H1 (cell line): ENCODE results near the gene AK6. TPM values are rescaled to one million over a fixed set of nuclear protein-coding genes. Genes with fewer than 3 reads are reported as not detected.

Experiments
- CTCF ChIA-PET: fragments of 300-600 bp; sonication (Branson Sonifier 250); formaldehyde crosslinking; loops from one replicate; lab custom pipeline; 2021; ENCODE audit not compliant: partially characterized antibody; lab: Charles Lee
- POLR2A ChIA-PET: fragments of 300-600 bp; sonication (Branson Sonifier 250); formaldehyde crosslinking; loops from one replicate; lab custom pipeline; 2021; ENCODE audit warnings: inconsistent platforms; ENCODE audit not compliant: partially characterized antibody; lab: Charles Lee
- DNase-seq, 2 experiments: peaks; one replicate each; pipeline versions ENCODE4 v3.0.0 to v3.0.0-alpha.2; 2010 to 2022; ENCODE audit warnings: low spot score in 2 of 2, low read depth in 1 of 2, mixed read lengths in 1 of 2
- FAIRE-seq: peaks from 2 replicates; lab custom pipeline; 2011; peaks lifted over from hg19 to GRCh38; lab: Jason Lieb, UNC
- H2AFZ ChIP-seq: 2 replicates; pipeline ENCODE4 v1.8.1; 2012; ENCODE audit warnings: low read length, inconsistent platforms
- H2AK5ac ChIP-seq: 2 replicates; pipeline ENCODE4 v1.6.1; 2013; ENCODE audit warnings: low read depth, low read length
- H2BK120ac ChIP-seq: replicated peaks from 2 replicates; pipeline ENCODE3; 2013; ENCODE audit warnings: low read depth, low read length, inconsistent platforms
- H2BK12ac ChIP-seq: 2 replicates; pipeline ENCODE4 v1.6.1; 2013; ENCODE audit warnings: low read depth, low read length
- H2BK15ac ChIP-seq: 2 replicates; pipeline ENCODE4 v1.6.1; 2013; ENCODE audit warnings: low read length
- H2BK20ac ChIP-seq: 2 replicates; pipeline ENCODE4 v1.6.1; 2013; ENCODE audit warnings: low read length
- H2BK5ac ChIP-seq: 2 replicates; pipeline ENCODE4 v1.6.1; 2013; ENCODE audit warnings: low read depth, low read length
- H3K14ac ChIP-seq: 2 replicates; pipeline ENCODE4 v1.6.1; 2013; ENCODE audit warnings: inconsistent platforms; ENCODE audit not compliant: insufficient read length
- H3K18ac ChIP-seq: 2 replicates; pipeline ENCODE4 v1.6.1; 2013; ENCODE audit warnings: low read length; ENCODE audit errors: extremely low read depth
- H3K23ac ChIP-seq: 2 replicates; pipeline ENCODE4 v1.6.1; 2013; ENCODE audit warnings: inconsistent platforms; ENCODE audit not compliant: insufficient read length
- H3K23me2 ChIP-seq: 2 replicates; pipeline ENCODE4 v1.6.1; 2013; ENCODE audit warnings: low read depth, low read length
- H3K27ac ChIP-seq: 2 replicates; pipeline ENCODE4 v1.6.1; 2011; ENCODE audit warnings: low read depth, low read length, inconsistent platforms
- H3K27me3 ChIP-seq, 4 experiments: replicated peaks in 1 of 4; 1 replicate in 1 of 4; 2 replicates in 3 of 4; pipeline versions ENCODE4 v1.6.1 to v1.8.1; 2011 to 2013; ENCODE audit warnings: low read length in 3 of 4, mild to moderate bottlenecking in 3 of 4, inconsistent platforms in 2 of 4, mixed read lengths in 2 of 4, moderate library complexity in 1 of 4; ENCODE audit not compliant: control insufficient read depth in 3 of 4, insufficient read depth in 3 of 4; ENCODE audit errors: extremely low read depth in 1 of 4
- H3K36me3 ChIP-seq, 4 experiments: 2 replicates each; pipeline versions ENCODE4 v1.6.1 to v1.8.1; 2011 to 2013; ENCODE audit warnings: mild to moderate bottlenecking in 4 of 4, low read length in 3 of 4, moderate library complexity in 2 of 4, control low read depth in 1 of 4, inconsistent platforms in 1 of 4; ENCODE audit not compliant: insufficient read depth in 4 of 4, control insufficient read depth in 2 of 4
- H3K4ac ChIP-seq: replicated peaks from 2 replicates; pipeline ENCODE3; 2013; ENCODE audit warnings: low read length, low read depth, mixed read lengths, inconsistent platforms; ENCODE audit not compliant: insufficient read length
- H3K4me1 ChIP-seq, 4 experiments: replicated peaks in 1 of 4; 1 replicate in 1 of 4; 2 replicates in 3 of 4; pipeline versions ENCODE4 v1.6.1 to v1.8.1; 2011 to 2013; ENCODE audit warnings: low read length in 3 of 4, inconsistent platforms in 2 of 4, mixed read lengths in 1 of 4; ENCODE audit not compliant: insufficient read depth in 4 of 4, control insufficient read depth in 3 of 4
- H3K4me2 ChIP-seq, 2 experiments: 2 replicates each; pipeline versions ENCODE4 v1.6.1 to v1.8.1; 2011 to 2013; ENCODE audit warnings: low read depth in 2 of 2, low read length in 2 of 2, control low read depth in 1 of 2, inconsistent platforms in 1 of 2, mild to moderate bottlenecking in 1 of 2; ENCODE audit not compliant: insufficient read depth in 1 of 2
- H3K4me3 ChIP-seq, 4 experiments: fragments of 200-600, 300-600 bp in 1 of 4; sonication (generic), shearing (Covaris generic), sonication (Bioruptor Twin) in 1 of 4; 2 replicates each; pipeline versions ENCODE4 v1.5.1 to v1.8.1; 2011 to 2016; ENCODE audit warnings: low read length in 4 of 4, low read depth in 3 of 4, control low read depth in 2 of 4, inconsistent platforms in 2 of 4, mild to moderate bottlenecking in 2 of 4, mixed read lengths in 1 of 4, moderate library complexity in 1 of 4; ENCODE audit not compliant: insufficient read depth in 2 of 4; ENCODE audit errors: extremely low read depth in 1 of 4
- H3K56ac ChIP-seq: replicated peaks from 2 replicates; pipeline ENCODE3; 2013; ENCODE audit warnings: low read depth, mild to moderate bottlenecking, mixed read lengths, low read length, inconsistent platforms; ENCODE audit not compliant: insufficient read length
- H3K79me1 ChIP-seq: 2 replicates; pipeline ENCODE4 v1.6.1; 2013; ENCODE audit warnings: low read depth, low read length, control low read depth
- H3K79me2 ChIP-seq, 2 experiments: 2 replicates each; pipeline versions ENCODE4 v1.6.1 to v1.8.1; 2012 to 2013; ENCODE audit warnings: low read length in 2 of 2, mild to moderate bottlenecking in 2 of 2, inconsistent platforms in 1 of 2; ENCODE audit not compliant: insufficient read depth in 2 of 2, control insufficient read depth in 1 of 2
- H3K9ac ChIP-seq, 4 experiments: replicated peaks in 1 of 4; 1 replicate in 1 of 4; 2 replicates in 3 of 4; pipeline versions ENCODE4 v1.6.1 to v1.8.1; 2011 to 2013; ENCODE audit warnings: low read depth in 3 of 4, low read length in 3 of 4, control low read depth in 2 of 4, mild to moderate bottlenecking in 2 of 4, moderate library complexity in 2 of 4, inconsistent platforms in 1 of 4; ENCODE audit errors: extremely low read depth in 1 of 4
- H3K9me3 ChIP-seq, 2 experiments: 2 replicates each; pipeline versions ENCODE4 v1.6.1 to v1.8.1; 2012 to 2013; ENCODE audit warnings: mild to moderate bottlenecking in 2 of 2, moderate library complexity in 2 of 2, control low read depth in 1 of 2, inconsistent platforms in 1 of 2, low read depth in 1 of 2, low read length in 1 of 2, mixed read lengths in 1 of 2; ENCODE audit not compliant: insufficient read depth in 2 of 2
- H4K20me1 ChIP-seq, 2 experiments: replicated peaks in 1 of 2; 2 replicates each; pipeline versions ENCODE3 to v1.8.1; 2011 to 2013; ENCODE audit warnings: inconsistent platforms in 2 of 2, low read length in 2 of 2, mild to moderate bottlenecking in 1 of 2; ENCODE audit not compliant: insufficient read depth in 2 of 2, control insufficient read depth in 1 of 2
- H4K5ac ChIP-seq: 2 replicates; pipeline ENCODE4 v1.6.1; 2013; ENCODE audit warnings: low read length, low read depth, mixed read lengths, inconsistent platforms; ENCODE audit not compliant: insufficient read length
- H4K8ac ChIP-seq: 2 replicates; pipeline ENCODE4 v1.8.0; 2013; ENCODE audit warnings: mild to moderate bottlenecking, moderate library complexity, low read length, inconsistent platforms; ENCODE audit not compliant: insufficient read depth; ENCODE audit errors: extremely low read depth
- H4K91ac ChIP-seq: replicated peaks from 2 replicates; pipeline ENCODE3; 2013; ENCODE audit warnings: low read length, mixed read lengths, inconsistent platforms; ENCODE audit not compliant: insufficient read length
- ASH2L ChIP-seq: fragments of 200-600, 300-600 bp; sonication (generic); IDR thresholded peaks from one replicate; pipeline ENCODE4 v1.7.1; 2017; ENCODE audit warnings: low read length
- ATF2 ChIP-seq: IDR thresholded peaks from 2 replicates; pipeline ENCODE4 v1.6.1; 2012; ENCODE audit warnings: low read length, inconsistent platforms
- BACH1 ChIP-seq: IDR thresholded peaks from 2 replicates; pipeline ENCODE4 v1.6.1; 2012; ENCODE audit warnings: low read length, improper control_type of control experiment
- BCL11A ChIP-seq, 2 experiments: IDR thresholded peaks; one replicate each; pipeline ENCODE4 v1.6.1; 2011; ENCODE audit warnings: low read depth in 2 of 2, low read length in 2 of 2, mild to moderate bottlenecking in 2 of 2
- CBX5 ChIP-seq: fragments of 300-800, 300-1000 bp; sonication (generic); IDR thresholded peaks from 2 replicates; pipeline ENCODE4 v1.7.1; 2016; ENCODE audit warnings: antibody characterized with exemption, low read length, low read depth
- EGR1 ChIP-seq: IDR thresholded peaks from 2 replicates; pipeline ENCODE4 v1.6.1; 2011; ENCODE audit warnings: low read depth, low read length, borderline replicate concordance
- JUN ChIP-seq: IDR thresholded peaks from 2 replicates; pipeline ENCODE4 v1.6.1; 2011; ENCODE audit warnings: low read depth, mild to moderate bottlenecking, improper control_type of control experiment, low read length
- JUND ChIP-seq: IDR thresholded peaks from 2 replicates; pipeline ENCODE4 v1.6.1; 2011; ENCODE audit warnings: mild to moderate bottlenecking, improper control_type of control experiment, low read length
- KDM4A ChIP-seq: IDR thresholded peaks from one replicate; pipeline ENCODE4 v1.7.1; 2012; ENCODE audit warnings: low read depth, mild to moderate bottlenecking, moderate library complexity, low read length, inconsistent platforms; ENCODE audit not compliant: severe bottlenecking
- POLR2A ChIP-seq, 2 experiments: IDR thresholded peaks; 1 replicate in 1 of 2; 2 replicates in 1 of 2; pipeline ENCODE4 v1.6.1; 2011; ENCODE audit warnings: low read depth in 2 of 2, low read length in 2 of 2, mild to moderate bottlenecking in 2 of 2; ENCODE audit errors: control extremely low read depth in 1 of 2
- RFX5 ChIP-seq: IDR thresholded peaks from 2 replicates; pipeline ENCODE4 v1.6.1; 2011; ENCODE audit warnings: low read depth, low read length, improper control_type of control experiment, borderline replicate concordance
- SP2 ChIP-seq: IDR thresholded peaks from 2 replicates; pipeline ENCODE4 v1.6.1; 2012; ENCODE audit warnings: mild to moderate bottlenecking, low read length, inconsistent platforms
- SRF ChIP-seq: IDR thresholded peaks from 2 replicates; pipeline ENCODE4 v1.6.1; 2011; ENCODE audit warnings: mild to moderate bottlenecking, low read depth, low read length, moderate library complexity
- TBP ChIP-seq: IDR thresholded peaks from 2 replicates; pipeline ENCODE4 v1.6.1; 2011; ENCODE audit warnings: low read depth, low read length, improper control_type of control experiment
- YY1 ChIP-seq: IDR thresholded peaks from 2 replicates; pipeline ENCODE4 v1.6.1; 2011; ENCODE audit warnings: low read depth, mild to moderate bottlenecking, low read length
- WGBS, 2 experiments: shearing (Covaris generic) in 1 of 2; methylation state at CpG; one replicate each; pipeline versions ENCODE4 v1.1.6 to v1.1.7; 2013 to 2015; ENCODE audit warnings: low lambda C conversion rate in 2 of 2, mixed read lengths in 2 of 2, inconsistent platforms in 1 of 2, low coverage in 1 of 2, missing lambda C conversion rate in 1 of 2; ENCODE audit not compliant: insufficient replicate concordance in 2 of 2, insufficient coverage in 1 of 2, insufficient read length in 1 of 2; ENCODE audit errors: extremely low coverage in 1 of 2, missing lambda C conversion rate in 1 of 2; 5-methylcytosine and 5-hydroxymethylcytosine counted together
- polyA plus RNA-seq, 7 experiments: library from polyadenylated mRNA; depleted of rRNA in 3 of 7; stranded (reverse) in 5 of 7; unstranded in 2 of 7; fragments of >200 nt in 5 of 7; fragments of 200-250 nt in 2 of 7; gene quantifications; 1 replicate in 5 of 7; 2 replicates in 1 of 7; 4 replicates in 1 of 7; pipeline versions ENCODE4 v1.2.1 to v1.2.3, GENCODE V29; 2011 to 2013; ENCODE audit warnings: missing spikeins in 2 of 7, mixed read lengths in 2 of 7
- total RNA-seq: library from RNA; stranded (reverse); fragmentation: NEBNext Ultra II Directional; extraction: Animal tissue kit (Norgen Biotek cat#: 25700); gene quantifications from 2 replicates; pipeline ENCODE4 v1.2.1, GENCODE V29; 2021

Gene AK6
- total and polyA plus RNA-seq, 2 of the 8 experiments (the other 6 are each of a cell fraction or from before 2014, with no cell fraction given) = 22.5 to 51.2 TPM

- CTCF ChIA-PET = interaction anchor here (1.0 to 3.9 kb wide), 2 partner anchors 9 to 17 kb away, joined by 3 to 14 read pairs; no protein-coding TSS in a partner anchor
- H4K20me1 ChIP-seq = no peaks in the 10 kb centered on the region
- H3K9me3 ChIP-seq = no peaks in the 10 kb centered on the region
- no peak overlapping the region for H3K4me2 ChIP-seq
- no peak overlapping the region for H3K56ac ChIP-seq
- H3K9ac ChIP-seq = no peak overlapping the region
- H3K4ac ChIP-seq = no peak overlapping the region
- H3K23ac ChIP-seq = no peak overlapping the region
- no peak overlapping the region for H4K5ac ChIP-seq
- no peak for FAIRE-seq
- no peaks in the 10 kb centered on the region for H3K23me2 ChIP-seq
- no peaks in the 10 kb centered on the region for H3K27me3 ChIP-seq
- no peak overlapping the region for H3K14ac ChIP-seq
- H3K79me2 ChIP-seq = no peaks in the 10 kb centered on the region
- H3K27ac ChIP-seq = no peak overlapping the region
- H3K36me3 ChIP-seq = no peaks in the 10 kb centered on the region
- H4K91ac ChIP-seq = no peak overlapping the region
- 92% methylated on average over 4 of the region's 4 CpGs; no CpG with 5 or more reads in 1 of the 2 experiments for WGBS, 2 experiments
- H2AFZ ChIP-seq = no peak overlapping the region
- no peak overlapping the region for H2BK15ac ChIP-seq
- H2BK120ac ChIP-seq = no peak overlapping the region
- no peaks in the 10 kb centered on the region for H3K79me1 ChIP-seq
- no peak overlapping the region for H2BK5ac ChIP-seq
- POLR2A ChIA-PET = no interaction called here
- H3K4me3 ChIP-seq = no peak overlapping the region
- no peak overlapping the region for H2BK20ac ChIP-seq
- no peak overlapping the region for H2BK12ac ChIP-seq
- no peak overlapping the region for H2AK5ac ChIP-seq
- no peak overlapping the region for H4K8ac ChIP-seq
- no peak for DNase-seq
- H3K18ac ChIP-seq = no peak overlapping the region
- H3K4me1 ChIP-seq = no peaks in the 10 kb centered on the region
- TF ChIP-seq RFX5 = no peak
- TF ChIP-seq CBX5 = no peak
- no peak for TF ChIP-seq BCL11A (IDR thresholded peaks at IDR 0.05; ENCODE audit: low read depth in 2 of 2, low read length in 2 of 2)
- no peak for TF ChIP-seq SRF
- no peak for TF ChIP-seq POLR2A (IDR thresholded peaks at IDR 0.05; ENCODE audit: control extremely low read depth in 1 of 2, low read depth in 2 of 2, low read length in 2 of 2)
- no peak for TF ChIP-seq JUND
- TF ChIP-seq BACH1 = no peak
- no peak for TF ChIP-seq ASH2L
- no peak for TF ChIP-seq KDM4A
- TF ChIP-seq ATF2 = no peak
- no peak for TF ChIP-seq SP2
- TF ChIP-seq JUN = no peak
- TF ChIP-seq TBP = no peak
- no peak for TF ChIP-seq YY1
- no peak for TF ChIP-seq EGR1
These were observed 51.9 kb downstream of the AK6 start for GRCh38 chr5:69317391-69317790.
